Activated CD4-positive, alpha-beta memory T cell treated with anti-CD3 and anti-CD28 coated beads for 36 hours (primary cell): ENCODE measurements around the gene AGPAT2. TPM values are rescaled to one million over a fixed set of nuclear protein-coding genes. Genes with fewer than 3 reads are reported as not detected.
"Not testable (repeated sequence)": the region's sequence is repeated elsewhere in the genome, so short reads cannot be mapped to it uniquely, and the experiment has no call there.

ENCODE experiments used
- CTCF ChIA-PET: fragments of 350-600 bp; sonication (Branson Sonifier 250); formaldehyde crosslinking; loops from one replicate; lab custom pipeline; 2021; ENCODE audit warnings: antibody characterized with exemption, inconsistent platforms; lab: Charles Lee
- POLR2A ChIA-PET: fragments of 350-600 bp; sonication (Branson Sonifier 250); formaldehyde crosslinking; loops from one replicate; lab custom pipeline; 2021; ENCODE audit warnings: antibody characterized with exemption; lab: Charles Lee
- DNase-seq: peaks from one replicate; pipeline ENCODE4 v3.0.0-alpha.2; 2020
- H3K27ac Mint-ChIP-seq: one replicate; pipeline ENCODE4 v1.8.0; 2021; ENCODE audit warnings: mixed read lengths
- H3K27me3 Mint-ChIP-seq: one replicate; pipeline ENCODE4 v1.8.0; 2021; ENCODE audit warnings: mixed read lengths
- H3K36me3 Mint-ChIP-seq: one replicate; pipeline ENCODE4 v1.8.0; 2021; ENCODE audit warnings: mixed read lengths
- H3K4me1 Mint-ChIP-seq: one replicate; pipeline ENCODE4 v1.8.0; 2021; ENCODE audit warnings: low read depth, mixed read lengths
- H3K4me3 Mint-ChIP-seq: one replicate; pipeline ENCODE4 v1.8.0; 2021; ENCODE audit warnings: mild to moderate bottlenecking, mixed read lengths
- H3K9me3 Mint-ChIP-seq: one replicate; pipeline ENCODE4 v1.8.0; 2021; ENCODE audit warnings: mixed read lengths
- intact Hi-C: fragments of 100-400 bp; cut with micrococcal nuclease; formaldehyde crosslinking; loops from one replicate; pipeline ENCODE4 v1.15.1; 2023
- total RNA-seq, 2 experiments: library from RNA; stranded (reverse); gene quantifications; one replicate each; pipeline ENCODE4 v1.2.3, GENCODE V29; 2021

The AGPAT2 gene
- total RNA-seq, 2 experiments from 2014 or later: 16.3 to 16.8 TPM

DNA sequence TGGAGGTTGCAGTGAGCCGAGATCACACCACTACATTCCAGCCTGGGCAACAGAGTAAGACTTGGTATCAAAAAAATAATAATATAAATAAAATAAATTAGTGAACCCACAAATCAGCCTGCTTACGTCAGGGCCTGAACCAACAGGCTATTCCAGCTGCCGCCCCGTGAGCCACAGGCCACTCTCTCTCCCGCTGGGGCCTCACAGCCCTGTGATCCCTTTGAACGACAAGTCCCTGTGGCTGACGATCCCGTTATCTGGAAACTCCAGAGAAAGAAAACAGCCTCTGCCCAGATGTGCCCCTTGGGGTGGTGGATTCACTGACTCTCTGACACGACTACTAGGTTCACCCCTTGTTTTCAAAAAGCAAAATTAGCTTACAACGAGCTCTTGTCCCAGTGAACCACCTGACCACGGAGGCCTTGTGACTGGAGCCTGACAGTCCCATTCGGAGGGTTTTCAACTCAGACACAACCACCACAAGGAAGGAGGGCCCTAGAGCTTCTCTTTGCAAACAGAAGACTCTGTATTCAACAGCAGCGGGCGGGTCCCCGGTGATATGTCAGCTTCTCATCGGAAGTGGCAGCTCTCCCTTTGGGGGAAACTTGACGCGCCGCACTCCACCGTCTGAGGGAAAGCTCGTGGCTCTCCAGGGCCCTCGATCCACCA, 20.7 kb upstream of the AGPAT2 start:
- DNase-seq: no peak
- no peaks in the 10 kb centered on the region for H3K36me3 Mint-ChIP-seq
- CTCF ChIA-PET: interaction anchor here (0.9 kb wide), 1 partner anchor 327 kb away, joined by 3 read pairs; no protein-coding TSS in a partner anchor
- intact Hi-C loops: loop anchor here (10.0 kb wide), 1 partner anchor 47 kb away; the partner anchor contains the start of gene LCN8
- no peak overlapping the region for H3K4me3 Mint-ChIP-seq
- H3K9me3 Mint-ChIP-seq: no peaks in the 10 kb centered on the region
- no peaks in the 10 kb centered on the region for H3K4me1 Mint-ChIP-seq
- no peak overlapping the region for H3K27ac Mint-ChIP-seq
- POLR2A ChIA-PET: interaction anchor here (1.5 kb wide), 1 partner anchor 20 kb away, joined by 4 read pairs; no protein-coding TSS in a partner anchor
- peaks cover 24% of the 10 kb centered on the region for H3K27me3 Mint-ChIP-seq

DNA sequence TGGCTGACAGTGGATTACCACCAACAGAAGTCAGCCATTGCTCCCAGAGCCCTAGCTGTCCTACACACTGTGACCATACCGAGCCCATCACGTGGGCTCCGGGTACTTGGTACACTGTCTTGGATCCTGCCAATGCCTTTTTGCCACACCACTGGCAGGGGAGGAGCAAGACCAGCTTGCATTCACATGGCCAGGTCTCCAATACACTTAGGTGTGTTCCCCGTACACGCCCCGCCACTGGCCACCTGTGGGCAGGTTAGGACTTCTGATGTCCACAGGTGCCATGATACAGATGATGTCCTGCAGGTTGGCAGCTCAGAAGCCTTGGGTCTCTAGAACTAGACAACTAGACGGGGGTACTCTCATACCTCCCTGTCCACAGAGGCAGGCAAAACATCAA, 19.8 kb upstream of the AGPAT2 start:
- intact Hi-C loops: loop anchor here (10.0 kb wide), 1 partner anchor 48 kb away; the partner anchor contains the start of gene LCN8
- Mint-ChIP-seq H3K4me1 (no peaks in the 10 kb centered on the region), H3K27ac (no peak overlapping the region), H3K27me3 (peaks cover 24% of the 10 kb centered on the region), H3K9me3 (no peaks in the 10 kb centered on the region), H3K36me3 (no peaks in the 10 kb centered on the region), H3K4me3 (no peak overlapping the region)
- ChIA-PET POLR2A (interaction anchor here (0.6 kb wide), 1 partner anchor 174 kb away, joined by 4 read pairs; no protein-coding TSS in a partner anchor), CTCF (no interaction called here)
- DNase-seq: no peak

DNA sequence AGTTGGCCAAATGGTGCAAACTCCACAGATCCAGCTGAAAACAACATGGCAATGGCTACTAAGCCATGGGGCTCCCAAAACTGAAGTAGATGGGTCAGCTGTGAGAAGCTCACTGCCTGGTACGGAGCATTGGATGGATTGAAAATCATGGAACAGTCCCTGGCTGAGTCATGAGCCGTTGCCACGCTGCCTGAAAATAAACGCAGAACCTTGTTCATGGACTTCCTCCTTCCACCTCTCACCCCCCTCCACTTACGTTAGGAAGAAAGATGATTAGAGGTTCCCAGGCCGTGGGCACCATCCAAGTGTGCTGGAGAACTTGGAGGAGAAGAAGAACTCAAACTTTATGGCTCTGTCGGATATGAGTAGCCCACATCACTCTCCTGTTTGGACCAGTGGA, 18.3 kb upstream of the AGPAT2 start:
- Mint-ChIP-seq H3K27me3 (peaks cover 17% of the 10 kb centered on the region), H3K36me3 (no peaks in the 10 kb centered on the region), H3K4me1 (peaks cover 13% of the 10 kb centered on the region), H3K27ac (no peak overlapping the region), H3K4me3 (no peak overlapping the region), H3K9me3 (no peaks in the 10 kb centered on the region)
- DNase-seq: no peak
- CTCF ChIA-PET: interaction anchor here (0.7 kb wide), 1 partner anchor 531 kb away, joined by 3 read pairs; no protein-coding TSS in a partner anchor
- POLR2A ChIA-PET: interaction anchor here (0.5 kb wide), 1 partner anchor 555 kb away, joined by 3 read pairs; no protein-coding TSS in a partner anchor
- intact Hi-C loops: loop anchor here (10.0 kb wide), 1 partner anchor 49 kb away; the partner anchor contains the start of gene LCN8

DNA sequence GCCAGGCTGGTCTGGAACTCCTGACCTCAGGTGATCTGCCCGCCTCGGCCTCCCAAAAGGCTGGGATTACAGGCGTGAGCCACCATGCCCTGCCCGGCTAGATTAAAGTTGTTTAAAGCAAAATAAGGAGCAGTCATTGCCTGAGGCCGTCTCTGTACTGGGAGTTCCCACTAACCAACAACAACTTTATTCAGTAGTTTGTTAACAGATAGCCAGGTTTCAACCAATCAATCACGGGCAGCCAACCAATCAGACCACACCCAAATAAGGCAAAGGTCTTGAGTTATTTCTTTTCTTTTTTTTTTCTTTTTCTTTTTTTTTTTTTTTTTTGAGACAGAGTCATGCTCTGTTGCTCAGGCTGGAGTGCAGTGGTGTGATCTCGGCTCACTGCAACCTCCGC, 17.5 kb upstream of the AGPAT2 start:
- H3K36me3 Mint-ChIP-seq, H3K27ac Mint-ChIP-seq, H3K9me3 Mint-ChIP-seq, H3K4me3 Mint-ChIP-seq, POLR2A ChIA-PET, DNase-seq, CTCF ChIA-PET: not testable (repeated sequence)
- H3K4me1 Mint-ChIP-seq: peaks cover 18% of the 10 kb centered on the region
- H3K27me3 Mint-ChIP-seq: peaks cover 13% of the 10 kb centered on the region
- intact Hi-C loops: loop anchor here (10.0 kb wide), 1 partner anchor 50 kb away; the partner anchor contains the start of gene LCN8

DNA sequence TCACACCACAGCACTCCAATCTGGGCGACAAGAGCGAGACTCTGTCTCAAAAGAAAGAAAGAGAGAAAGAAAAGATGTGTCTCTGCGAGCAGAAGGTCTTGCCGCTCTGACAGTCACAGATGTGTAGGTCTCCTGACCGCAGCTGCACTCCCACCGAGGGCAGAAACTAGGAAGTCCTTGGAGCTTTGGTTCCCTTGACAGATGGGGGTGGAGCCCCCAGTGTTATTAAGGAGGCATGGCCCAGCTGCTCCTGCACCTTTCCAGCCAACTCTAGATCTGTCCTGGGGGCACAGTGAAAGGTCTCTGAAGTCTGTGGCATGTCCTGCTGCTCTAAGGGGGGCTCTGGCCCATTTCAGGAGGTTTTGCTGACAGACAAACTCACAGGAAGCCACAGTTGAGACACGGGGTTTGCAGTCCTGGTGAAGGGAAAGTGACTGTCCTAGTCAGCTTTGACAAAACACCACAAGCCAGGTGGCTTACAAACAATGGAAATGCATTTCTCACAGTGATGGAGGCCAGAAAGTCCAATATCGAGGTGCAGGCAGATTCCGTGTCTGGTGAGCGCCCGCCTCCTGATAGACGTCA, 16.1 kb upstream of the AGPAT2 start:
- DNase-seq: no peak
- H3K36me3 Mint-ChIP-seq: no peaks in the 10 kb centered on the region
- H3K27ac Mint-ChIP-seq: no peak overlapping the region
- peaks cover 17% of the 10 kb centered on the region for H3K27me3 Mint-ChIP-seq
- H3K4me1 Mint-ChIP-seq: peaks cover 18% of the 10 kb centered on the region
- intact Hi-C loops: loop anchor here (10.0 kb wide), 1 partner anchor 51 kb away; the partner anchor contains the start of gene LCN8
- ChIA-PET POLR2A (no interaction called here), CTCF (interaction anchor here (0.7 kb wide), 1 partner anchor 219 kb away, joined by 4 read pairs; no protein-coding TSS in a partner anchor)
- no peak overlapping the region for H3K4me3 Mint-ChIP-seq
- no peaks in the 10 kb centered on the region for H3K9me3 Mint-ChIP-seq

DNA sequence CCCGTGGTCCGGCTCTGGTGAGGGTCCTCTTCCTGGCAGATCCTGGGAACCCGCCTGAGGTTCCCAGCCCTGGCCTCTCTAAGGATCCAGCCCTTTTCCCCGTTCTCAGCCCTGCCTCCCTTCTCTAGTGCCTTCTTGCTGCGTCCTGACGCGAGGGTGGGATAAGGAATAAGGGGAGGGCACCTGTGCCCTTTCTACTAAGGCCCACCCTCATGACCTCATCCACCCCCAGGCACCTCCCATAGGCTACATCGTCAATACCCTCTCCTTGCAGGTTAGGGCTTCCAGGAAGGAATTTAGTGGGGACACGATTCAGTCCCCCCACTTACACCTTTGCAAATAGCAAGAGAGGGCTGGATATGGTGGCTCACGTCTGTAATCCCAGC, 14.4 kb upstream of the AGPAT2 start:
- ChIA-PET CTCF (interaction anchor here (0.9 to 1.7 kb wide), 2 partner anchors 26 to 28 kb away, joined by 3 to 13 read pairs; no protein-coding TSS in a partner anchor), POLR2A (interaction anchor here (1.7 kb wide), 1 partner anchor 27 kb away, joined by 9 read pairs; no protein-coding TSS in a partner anchor)
- no peaks in the 10 kb centered on the region for H3K9me3 Mint-ChIP-seq
- H3K27ac Mint-ChIP-seq: peak overlapping the region; percentile 86
- H3K4me1 Mint-ChIP-seq: peaks cover 18% of the 10 kb centered on the region
- H3K4me3 Mint-ChIP-seq: peak overlapping the region; percentile 71
- DNase-seq: no peak
- peaks cover 23% of the 10 kb centered on the region for H3K27me3 Mint-ChIP-seq
- no peaks in the 10 kb centered on the region for H3K36me3 Mint-ChIP-seq
- intact Hi-C loops: loop anchor here (2.0 to 10.0 kb wide), 2 partner anchors 27 to 53 kb away; partner anchors contain the start of gene LCN8

DNA sequence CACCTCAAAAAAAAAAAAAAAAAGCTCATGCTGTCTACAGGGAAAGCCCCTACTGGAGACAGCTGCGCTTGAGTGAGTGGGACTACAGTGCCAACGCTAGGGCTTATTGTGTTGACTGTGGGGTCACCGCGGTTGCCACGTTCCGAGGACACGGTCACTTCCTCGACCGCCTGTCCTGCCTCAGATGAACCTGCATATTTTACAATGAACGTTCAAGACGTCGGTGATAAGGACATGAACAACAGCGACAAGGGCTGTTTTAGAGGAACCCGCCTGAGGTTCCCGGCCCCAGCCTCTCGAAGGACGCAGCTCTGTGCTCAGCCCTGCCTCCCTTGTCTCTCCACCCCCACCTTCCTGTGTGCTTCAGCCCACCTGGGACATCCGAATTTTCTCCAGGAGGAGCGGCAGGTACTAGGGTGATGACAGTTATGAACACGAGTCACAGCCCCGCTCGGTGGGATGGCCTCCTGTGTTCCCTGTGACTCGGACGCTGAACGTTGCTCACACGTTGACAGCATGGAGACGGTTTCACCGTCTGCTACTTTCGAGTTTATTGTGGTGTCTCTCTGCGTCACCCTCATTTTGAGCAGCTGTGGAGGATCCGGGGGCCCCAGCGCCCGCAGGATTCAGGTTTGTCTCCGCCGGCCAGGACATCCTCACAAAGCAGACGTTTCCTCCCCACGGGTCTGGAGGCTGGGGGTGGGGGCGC, 13.9 kb upstream of the AGPAT2 start:
- Mint-ChIP-seq H3K27me3 (peaks cover 23% of the 10 kb centered on the region), H3K27ac (peak overlapping the region; percentile 86), H3K9me3 (no peaks in the 10 kb centered on the region), H3K4me3 (peak overlapping the region; percentile 71), H3K4me1 (peaks cover 18% of the 10 kb centered on the region), H3K36me3 (no peaks in the 10 kb centered on the region)
- DNase-seq: peak; percentile 90
- intact Hi-C loops: loop anchor here (2.0 to 10.0 kb wide), 2 partner anchors 28 to 54 kb away; partner anchors contain the start of gene LCN8
- ChIA-PET POLR2A (interaction anchor here (0.6 to 1.7 kb wide), 3 partner anchors 26 to 162 kb away, joined by 3 to 9 read pairs (median 6); no protein-coding TSS in a partner anchor), CTCF (interaction anchor here (0.9 to 1.7 kb wide), 3 partner anchors 27 to 162 kb away, joined by 3 to 13 read pairs (median 3); no protein-coding TSS in a partner anchor)

DNA sequence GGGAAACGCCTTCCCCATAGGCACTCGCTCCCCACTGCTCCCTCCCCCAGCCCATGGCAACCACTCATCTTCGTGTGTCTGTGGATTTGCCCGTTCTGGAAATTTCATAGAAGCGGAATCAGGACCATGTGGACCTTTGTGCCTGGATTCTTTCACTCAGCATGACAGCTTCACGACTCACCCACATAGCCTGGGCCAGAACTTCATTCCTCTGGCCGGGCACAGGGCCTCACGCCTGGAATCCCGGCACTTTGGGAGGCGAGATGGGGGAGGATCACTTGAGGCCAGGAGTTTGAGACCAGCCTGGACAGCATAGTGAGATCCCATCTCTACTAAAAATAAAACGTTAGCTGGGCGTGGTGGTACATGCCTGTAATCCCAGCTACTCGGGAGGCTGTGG, 13.0 kb upstream of the AGPAT2 start:
- ChIA-PET POLR2A (interaction anchor here (0.6 to 1.7 kb wide), 2 partner anchors 28 to 161 kb away, joined by 3 to 9 read pairs; no protein-coding TSS in a partner anchor), CTCF (interaction anchor here (0.7 to 1.7 kb wide), 4 partner anchors 28 to 178 kb away, joined by 3 to 13 read pairs (median 4); no protein-coding TSS in a partner anchor)
- peak overlapping the region; percentile 58 for H3K27ac Mint-ChIP-seq
- no peak overlapping the region for H3K4me3 Mint-ChIP-seq
- H3K4me1 Mint-ChIP-seq: peaks cover 18% of the 10 kb centered on the region
- no peaks in the 10 kb centered on the region for H3K36me3 Mint-ChIP-seq
- no peaks in the 10 kb centered on the region for H3K9me3 Mint-ChIP-seq
- DNase-seq: no peak
- intact Hi-C loops: loop anchor here (2.0 to 10.0 kb wide), 2 partner anchors 28 to 54 kb away; partner anchors contain the start of gene LCN8
- peaks cover 21% of the 10 kb centered on the region for H3K27me3 Mint-ChIP-seq

DNA sequence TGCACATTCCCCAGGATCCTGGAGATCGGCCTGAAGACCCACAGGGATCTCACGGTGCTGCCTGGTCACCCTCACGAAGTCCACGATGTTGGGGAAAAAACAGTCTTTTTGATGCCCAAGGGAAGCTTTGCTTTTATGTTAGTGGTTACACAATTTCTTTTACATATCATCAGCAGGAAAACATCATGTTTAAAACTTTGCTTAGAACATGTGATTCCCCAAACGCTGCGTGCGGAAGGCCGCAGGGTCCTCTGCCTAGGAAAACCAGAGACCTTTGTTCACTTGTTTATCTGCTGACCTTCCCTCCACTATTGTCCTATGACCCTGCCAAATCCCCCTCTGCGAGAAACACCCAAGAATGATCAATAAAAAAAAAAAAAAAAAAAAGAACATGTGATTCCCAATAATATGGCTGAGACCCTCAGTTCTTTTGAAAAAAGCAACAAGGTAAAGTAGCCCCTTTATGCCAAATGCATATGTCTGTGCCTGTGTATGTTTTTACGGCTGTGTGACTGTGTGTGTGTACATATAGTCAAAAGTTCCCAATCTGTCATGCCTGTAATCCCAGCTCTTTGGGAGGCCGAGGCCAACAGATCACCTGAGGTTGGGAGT, 11.5 kb upstream of the AGPAT2 start:
- POLR2A ChIA-PET: no interaction called here
- no peaks in the 10 kb centered on the region for H3K9me3 Mint-ChIP-seq
- peaks cover 18% of the 10 kb centered on the region for H3K4me1 Mint-ChIP-seq
- intact Hi-C loops: no loop called here
- no peak overlapping the region for H3K27ac Mint-ChIP-seq
- H3K36me3 Mint-ChIP-seq: no peaks in the 10 kb centered on the region
- CTCF ChIA-PET: interaction anchor here (1.4 to 1.9 kb wide), 2 partner anchors 26 to 29 kb away, joined by 4 to 6 read pairs; no protein-coding TSS in a partner anchor
- H3K4me3 Mint-ChIP-seq: no peak overlapping the region
- no peak for DNase-seq
- peaks cover 19% of the 10 kb centered on the region for H3K27me3 Mint-ChIP-seq

DNA sequence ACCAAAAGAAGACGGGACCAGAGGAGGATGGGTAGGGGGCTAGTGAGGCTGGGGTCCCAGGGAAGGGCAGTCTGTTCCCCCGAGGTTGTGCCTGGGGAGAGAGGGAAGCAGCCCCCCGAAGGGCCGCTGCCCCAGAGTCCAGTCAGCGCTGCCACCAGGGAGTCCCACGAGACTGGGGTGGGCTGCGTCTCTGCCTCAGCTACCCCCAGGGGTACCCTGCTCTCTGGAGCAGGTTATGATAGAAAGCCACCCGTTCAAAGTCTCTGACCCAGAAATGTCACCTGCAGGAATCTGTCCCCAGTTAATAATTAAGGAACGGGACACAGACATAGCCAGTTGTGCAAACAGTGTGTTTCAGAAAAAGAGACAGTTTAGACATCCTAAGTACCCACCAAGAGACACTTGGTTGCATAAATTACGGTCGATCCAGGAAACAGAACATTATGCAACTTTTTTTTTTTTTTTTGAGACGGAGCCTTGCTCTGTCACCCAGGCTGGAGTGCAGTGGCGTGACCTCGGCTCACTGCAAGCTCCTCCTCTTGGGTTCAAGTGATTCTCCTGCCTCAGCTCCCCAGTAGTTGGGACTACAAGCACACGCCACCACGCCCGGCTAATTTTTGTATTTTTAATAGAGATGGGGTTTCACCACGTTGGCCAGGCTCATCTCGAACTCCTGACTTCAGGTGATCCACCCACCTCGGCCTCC, 10.7 kb upstream of the AGPAT2 start:
- no peak for DNase-seq
- Mint-ChIP-seq H3K27me3 (peaks cover 23% of the 10 kb centered on the region), H3K36me3 (no peaks in the 10 kb centered on the region), H3K4me1 (peaks cover 18% of the 10 kb centered on the region), H3K27ac (no peak overlapping the region), H3K9me3 (no peaks in the 10 kb centered on the region), H3K4me3 (no peak overlapping the region)
- ChIA-PET CTCF (interaction anchor here (1.0 to 1.9 kb wide), 2 partner anchors 26 to 27 kb away, joined by 3 to 6 read pairs; no protein-coding TSS in a partner anchor), POLR2A (interaction anchor here (1.1 kb wide), 1 partner anchor 12 kb away, joined by 3 read pairs; no protein-coding TSS in a partner anchor)
- intact Hi-C loops: no loop called here
